ENCODE measurements around the gene SLC6A18. TPM values are rescaled to one million over a fixed set of nuclear protein-coding genes. Genes with fewer than 3 reads are reported as not detected.

SLC6A18 gene
- total RNA-seq, 1 donor from 2014 or later = not detected

DNA sequence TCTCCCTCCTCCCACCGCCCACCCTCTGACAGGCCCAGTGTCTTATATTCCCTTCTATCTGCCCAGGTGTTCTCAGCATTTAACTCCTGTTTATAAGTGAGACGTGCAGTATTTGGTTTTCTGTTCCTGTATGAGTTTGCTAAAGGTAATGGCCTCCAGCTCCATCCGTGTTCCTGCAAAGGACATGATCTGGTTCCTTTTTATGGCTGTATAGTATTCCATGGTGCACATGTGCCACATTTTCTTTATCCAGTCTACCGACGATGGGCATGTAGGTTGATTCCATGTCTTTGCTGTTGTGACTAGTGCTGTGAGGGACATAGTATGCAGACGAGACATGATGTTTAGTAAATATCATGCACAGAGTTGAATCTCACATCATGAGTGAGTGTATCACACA, 30.8 kb upstream of the SLC6A18 start:
- intact Hi-C loops (cut with micrococcal nuclease) = no loop called here
- no peaks in the 10 kb centered on the region for H3K9me3 Mint-ChIP-seq
- H3K27me3 Mint-ChIP-seq = peaks cover 19% of the 10 kb centered on the region
- no peak overlapping the region for H3K27ac Mint-ChIP-seq
- H3K36me3 Mint-ChIP-seq (ENCODE audit: low read depth) = no peaks in the 10 kb centered on the region
- H3K4me1 Mint-ChIP-seq = no peaks in the 10 kb centered on the region
- no peak for DNase-seq
- H3K4me3 Mint-ChIP-seq = no peak overlapping the region

DNA sequence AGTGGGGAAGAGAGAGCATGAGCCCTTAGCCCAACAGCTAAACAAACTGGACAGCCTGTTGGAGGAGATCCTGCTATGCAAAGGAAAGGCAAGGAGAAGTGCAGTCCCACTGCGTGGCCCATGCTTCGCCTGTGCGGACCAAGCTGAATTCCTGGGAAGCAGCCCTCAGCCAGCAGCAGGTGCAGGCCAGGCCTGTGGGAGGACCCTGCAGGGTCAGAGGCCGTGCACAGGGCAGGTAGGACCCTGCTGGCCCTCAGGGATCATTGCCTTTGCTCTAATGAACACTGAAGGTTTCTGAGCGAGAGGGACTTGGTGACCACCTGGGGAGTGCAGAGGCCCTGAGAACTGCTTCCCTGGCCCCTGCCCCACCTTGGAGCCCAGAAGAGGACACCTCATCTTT, 29.7 kb upstream of the SLC6A18 start:
- H3K4me3 Mint-ChIP-seq = no peak overlapping the region
- no peaks in the 10 kb centered on the region for H3K36me3 Mint-ChIP-seq (ENCODE audit: low read depth)
- H3K9me3 Mint-ChIP-seq = no peaks in the 10 kb centered on the region
- H3K27ac Mint-ChIP-seq = no peak overlapping the region
- H3K27me3 Mint-ChIP-seq = peaks cover 15% of the 10 kb centered on the region
- no peaks in the 10 kb centered on the region for H3K4me1 Mint-ChIP-seq
- DNase-seq = no peak
- intact Hi-C loops (cut with micrococcal nuclease) = no loop called here

GRCh38 chr5:1195916-1196315, 29.3 kb upstream of the SLC6A18 start:
- no peak for DNase-seq
- Mint-ChIP-seq H3K27me3 (peaks cover 10% of the 10 kb centered on the region), H3K4me3 (no peak overlapping the region), H3K9me3 (no peaks in the 10 kb centered on the region), H3K36me3 (ENCODE audit: low read depth) (no peaks in the 10 kb centered on the region), H3K27ac (no peak overlapping the region), H3K4me1 (no peaks in the 10 kb centered on the region)
- intact Hi-C loops (cut with micrococcal nuclease) = no loop called here

DNA sequence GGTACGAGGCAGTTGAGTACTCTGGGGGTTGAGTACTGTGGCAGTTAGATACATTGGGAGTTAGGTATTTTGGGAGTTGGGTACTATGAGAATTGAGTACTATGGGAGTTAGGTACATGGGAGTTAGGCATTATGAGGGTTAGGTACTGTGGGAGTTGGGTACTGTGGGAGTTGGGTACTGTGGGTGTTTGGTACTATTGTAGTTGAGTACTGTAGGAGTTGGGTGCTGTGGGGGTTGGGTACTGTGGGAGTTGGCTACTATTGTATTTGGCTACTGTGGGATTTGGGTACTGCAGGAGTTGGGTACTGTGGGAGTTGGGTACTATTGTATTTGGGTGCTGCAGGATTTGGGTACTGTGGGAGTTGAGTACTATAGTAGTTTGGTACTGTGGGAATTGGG, 28.6 kb upstream of the SLC6A18 start:
- Mint-ChIP-seq H3K9me3 (no peaks in the 10 kb centered on the region), H3K27ac (no peak overlapping the region), H3K27me3 (peaks cover 8% of the 10 kb centered on the region), H3K36me3 (ENCODE audit: low read depth) (no peaks in the 10 kb centered on the region), H3K4me1 (no peaks in the 10 kb centered on the region), H3K4me3 (no peak overlapping the region)
- no peak for DNase-seq
- intact Hi-C loops (cut with micrococcal nuclease) = no loop called here

GRCh38 chr5:1197876-1198666, 27.1 kb upstream of the SLC6A18 start:
- no peak for DNase-seq
- no peaks in the 10 kb centered on the region for H3K9me3 Mint-ChIP-seq
- no peaks in the 10 kb centered on the region for H3K36me3 Mint-ChIP-seq (ENCODE audit: low read depth)
- intact Hi-C loops (cut with micrococcal nuclease) = no loop called here
- peaks cover 2% of the 10 kb centered on the region for H3K27me3 Mint-ChIP-seq
- no peak overlapping the region for H3K4me3 Mint-ChIP-seq
- no peak overlapping the region for H3K27ac Mint-ChIP-seq
- H3K4me1 Mint-ChIP-seq = no peaks in the 10 kb centered on the region

- H3K36me3 Mint-ChIP-seq (ENCODE audit: low read depth) = no peaks in the 10 kb centered on the region
- intact Hi-C loops (cut with micrococcal nuclease) = no loop called here
- no peak overlapping the region for H3K4me3 Mint-ChIP-seq
- peaks cover 2% of the 10 kb centered on the region for H3K27me3 Mint-ChIP-seq
- H3K9me3 Mint-ChIP-seq = no peaks in the 10 kb centered on the region
- H3K27ac Mint-ChIP-seq = no peak overlapping the region
- H3K4me1 Mint-ChIP-seq = no peaks in the 10 kb centered on the region
- no peak for DNase-seq
These were observed 25.9 kb upstream of the SLC6A18 start for GRCh38 chr5:1199340-1199648.

GRCh38 chr5:1199649-1200494, 25.3 kb upstream of the SLC6A18 start:
- peaks cover 2% of the 10 kb centered on the region for H3K27me3 Mint-ChIP-seq

DNA sequence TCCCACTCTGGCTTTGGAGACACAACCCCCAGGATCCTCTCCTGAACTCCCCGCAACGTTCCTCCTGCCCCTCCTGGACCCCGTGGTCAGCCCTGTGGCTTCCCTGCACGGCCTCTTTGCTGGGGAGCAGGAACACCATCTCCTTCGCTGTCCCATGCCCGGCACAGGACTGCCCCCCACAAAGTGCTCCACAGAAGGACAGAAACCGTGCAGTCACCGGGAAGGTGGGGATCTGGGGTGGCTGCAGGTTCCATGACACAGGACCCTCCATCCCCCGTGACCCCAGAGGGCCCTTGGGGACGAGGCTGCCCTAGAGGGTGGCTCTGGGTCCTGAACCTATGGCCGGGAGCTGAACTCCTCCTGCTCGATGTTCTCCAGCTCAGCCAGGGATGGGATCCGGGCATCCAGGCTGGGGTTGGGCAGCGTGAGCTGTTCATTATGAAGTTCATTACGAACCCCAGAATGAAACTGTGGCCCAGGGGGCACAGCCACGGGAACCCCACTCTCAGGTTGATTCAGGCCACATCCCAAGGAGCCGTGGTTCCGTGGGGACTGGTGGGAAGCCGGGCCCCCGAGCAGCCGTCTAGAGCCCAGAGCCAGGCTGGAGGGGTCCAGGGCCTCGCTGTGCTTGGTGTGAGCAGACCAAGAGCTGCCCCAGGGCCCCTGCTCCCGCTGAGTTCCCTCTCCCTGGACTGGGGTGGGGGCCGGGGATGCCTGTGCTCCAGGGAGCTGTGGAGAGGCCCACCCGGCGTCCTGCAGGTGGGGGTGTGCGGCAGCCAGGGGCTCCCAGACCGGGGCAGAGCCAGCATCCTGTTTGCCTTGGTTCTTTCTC, 24.5 kb upstream of the SLC6A18 start:
- intact Hi-C loops (cut with micrococcal nuclease) = no loop called here
- H3K36me3 Mint-ChIP-seq (ENCODE audit: low read depth) = no peaks in the 10 kb centered on the region
- H3K27me3 Mint-ChIP-seq = peaks cover 2% of the 10 kb centered on the region
- H3K27ac Mint-ChIP-seq = no peak overlapping the region
- H3K4me3 Mint-ChIP-seq = no peak overlapping the region
- no peak for DNase-seq
- no peaks in the 10 kb centered on the region for H3K9me3 Mint-ChIP-seq
- H3K4me1 Mint-ChIP-seq = no peaks in the 10 kb centered on the region

More at GRCh38 chr5:1199649-1200494, 25.3 kb upstream of the SLC6A18 start:
- Mint-ChIP-seq H3K9me3 (no peaks in the 10 kb centered on the region), H3K36me3 (ENCODE audit: low read depth) (no peaks in the 10 kb centered on the region), H3K4me1 (no peaks in the 10 kb centered on the region), H3K4me3 (no peak overlapping the region), H3K27ac (no peak overlapping the region)
- intact Hi-C loops (cut with micrococcal nuclease) = no loop called here
- no peak for DNase-seq

DNA sequence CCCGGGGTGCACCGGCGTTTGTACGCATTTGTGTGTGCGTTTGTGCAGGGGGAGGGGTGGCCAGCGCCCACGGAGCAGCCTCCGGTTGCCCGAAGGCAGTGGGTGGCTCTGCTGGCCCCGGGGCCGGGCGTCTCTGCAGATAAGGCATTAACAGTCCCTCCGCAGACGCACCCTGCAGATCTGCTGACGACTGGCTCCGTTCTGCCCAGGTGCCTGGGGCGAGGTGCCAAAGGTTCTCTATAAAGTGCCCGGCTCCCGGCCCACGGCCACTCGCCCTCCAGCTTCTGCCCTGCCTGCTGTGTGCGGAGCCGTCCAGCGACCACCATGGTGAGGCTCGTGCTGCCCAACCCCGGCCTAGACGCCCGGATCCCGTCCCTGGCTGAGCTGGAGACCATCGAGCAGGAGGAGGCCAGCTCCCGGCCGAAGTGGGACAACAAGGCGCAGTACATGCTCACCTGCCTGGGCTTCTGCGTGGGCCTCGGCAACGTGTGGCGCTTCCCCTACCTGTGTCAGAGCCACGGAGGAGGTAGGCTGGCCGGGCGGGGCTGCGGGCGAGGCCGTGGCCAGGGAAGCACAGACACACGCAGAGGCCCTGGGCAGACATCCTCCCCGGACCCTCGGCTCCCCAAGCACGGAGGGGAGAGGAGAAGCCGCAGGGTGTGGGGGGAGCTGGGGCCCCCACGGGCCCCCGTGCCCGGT, 23.7 kb upstream of the SLC6A18 start, which contains the start of gene SLC6A19:
Gene SLC6A19 (plus strand): TSS at position 269 of the 699 bp plus-strand sequence. CDS start 56 bp downstream, at position 325.
- H3K4me3 Mint-ChIP-seq = no peak within 1 kb of the TSS
- DNase-seq = no peak
- H3K9me3 Mint-ChIP-seq = no peaks in the 10 kb centered on the region
- H3K4me1 Mint-ChIP-seq = no peaks in the 10 kb centered on the region
- H3K27ac Mint-ChIP-seq = no peak within 1 kb of the TSS
- H3K27me3 Mint-ChIP-seq = peaks cover 2% of the 10 kb centered on the region
- no peaks in the 10 kb centered on the region for H3K36me3 Mint-ChIP-seq (ENCODE audit: low read depth)
- intact Hi-C loops (cut with micrococcal nuclease) = no loop called here

DNA sequence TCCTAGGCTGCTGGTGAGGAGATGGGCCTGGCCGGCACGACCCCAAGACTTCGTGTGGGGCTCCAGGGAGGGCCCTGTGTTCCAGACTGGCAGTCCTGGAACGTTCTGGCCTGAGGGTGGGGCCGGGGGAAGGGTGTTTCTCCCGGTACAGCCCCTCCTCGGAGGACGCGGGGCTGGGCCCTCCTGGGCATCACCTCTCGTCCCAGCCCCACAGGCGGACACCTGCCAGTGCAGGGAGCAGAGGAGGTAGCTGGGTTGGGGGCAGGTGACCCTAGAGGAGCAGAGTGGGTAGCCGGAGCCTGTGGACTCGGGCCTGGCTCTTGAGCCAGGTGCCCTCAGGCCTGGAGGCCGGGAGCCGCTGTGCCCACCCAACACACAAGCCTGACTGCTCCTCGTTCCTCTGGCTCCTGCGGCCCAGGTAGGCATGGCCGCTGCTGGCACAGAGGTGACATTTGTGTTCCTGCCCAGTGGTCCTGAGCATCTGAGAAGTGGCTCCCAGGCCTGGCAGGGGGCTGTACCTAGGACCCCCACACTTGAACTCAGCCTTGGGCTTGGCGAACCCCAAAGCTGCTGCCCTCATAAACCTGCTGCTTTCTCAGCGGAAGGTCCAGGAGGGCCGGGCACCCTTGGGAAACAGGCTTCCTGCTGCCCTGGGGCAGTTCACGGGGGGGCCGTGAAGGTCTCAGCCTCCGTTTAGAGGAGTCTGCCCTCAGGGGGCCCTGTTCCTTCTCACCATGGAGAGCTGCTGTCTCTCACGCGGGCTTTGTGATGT, 23.0 kb upstream of the SLC6A18 start:
- Mint-ChIP-seq H3K4me1 (no peaks in the 10 kb centered on the region), H3K9me3 (no peaks in the 10 kb centered on the region), H3K4me3 (no peak overlapping the region), H3K27me3 (no peaks in the 10 kb centered on the region), H3K27ac (no peak overlapping the region), H3K36me3 (ENCODE audit: low read depth) (no peaks in the 10 kb centered on the region)
- DNase-seq = no peak
- intact Hi-C loops (cut with micrococcal nuclease) = no loop called here

DNA sequence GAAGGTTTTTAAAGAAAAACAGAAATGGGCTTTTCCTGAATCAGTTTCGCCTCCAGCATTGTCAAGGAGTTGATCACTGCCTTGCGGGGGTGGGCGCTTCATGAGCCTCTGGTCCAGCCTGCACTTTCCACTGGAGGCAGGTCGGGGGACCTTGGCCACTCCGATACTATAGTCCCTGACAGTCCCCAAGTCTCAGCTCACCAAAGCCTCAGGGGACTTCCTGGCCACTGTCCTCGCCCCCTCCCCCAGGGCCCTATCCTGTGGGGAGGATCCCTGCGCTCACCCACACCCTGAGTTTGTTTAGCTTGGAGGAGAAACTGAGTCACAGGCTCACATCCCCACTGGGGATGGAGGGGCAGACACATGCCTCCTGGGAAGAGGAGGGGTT, 22.4 kb upstream of the SLC6A18 start:
- no peak overlapping the region for H3K4me3 Mint-ChIP-seq
- H3K36me3 Mint-ChIP-seq (ENCODE audit: low read depth) = no peaks in the 10 kb centered on the region
- no peaks in the 10 kb centered on the region for H3K27me3 Mint-ChIP-seq
- H3K4me1 Mint-ChIP-seq = no peaks in the 10 kb centered on the region
- H3K9me3 Mint-ChIP-seq = no peaks in the 10 kb centered on the region
- intact Hi-C loops (cut with micrococcal nuclease) = no loop called here
- no peak overlapping the region for H3K27ac Mint-ChIP-seq
- no peak for DNase-seq

GRCh38 chr5:1203311-1203967, 21.7 kb upstream of the SLC6A18 start:
- no peaks in the 10 kb centered on the region for H3K4me1 Mint-ChIP-seq
- no peaks in the 10 kb centered on the region for H3K36me3 Mint-ChIP-seq (ENCODE audit: low read depth)
- H3K4me3 Mint-ChIP-seq = no peak overlapping the region
- H3K9me3 Mint-ChIP-seq = no peaks in the 10 kb centered on the region
- no peak for DNase-seq
- intact Hi-C loops (cut with micrococcal nuclease) = no loop called here
- no peak overlapping the region for H3K27ac Mint-ChIP-seq
- no peaks in the 10 kb centered on the region for H3K27me3 Mint-ChIP-seq

Data from activated CD4-positive, alpha-beta T cell treated with anti-CD3 and anti-CD28 coated beads, Interleukin-2, amount 10 ng/mL, durations not matched to agents 24 days and 14 days (primary cell).